SK-N-SH (cell line): Measurements from ENCODE around the gene DNAH10. TPM values are rescaled to one million over a fixed set of nuclear protein-coding genes. Genes with fewer than 3 reads are reported as not detected.

ENCODE experiments used
- CTCF ChIA-PET: fragments of 300-600, 350-600 bp; formaldehyde crosslinking; extraction: SDS; loops from one replicate; lab custom pipeline; 2021; lab: Yijun Ruan, JAX
- POLR2A ChIA-PET: fragments of 350-600 bp; sonication (Branson Sonifier 250); formaldehyde crosslinking; extraction: SDS; loops from one replicate; lab custom pipeline; 2020; ENCODE audit warnings: antibody characterized with exemption, inconsistent platforms; lab: Yijun Ruan, JAX
- DNase-seq: peaks from one replicate; pipeline ENCODE4 v3.0.0; 2012
- H2AFZ ChIP-seq: fragments of 200-600 bp; sonication (generic); 2 replicates; pipeline ENCODE4 v1.8.1; 2016; ENCODE audit warnings: antibody characterized with exemption, mild to moderate bottlenecking, low read depth
- H3F3A ChIP-seq: fragments of 200-600 bp; sonication (generic); replicated peaks from 2 replicates; pipeline ENCODE3; 2016; ENCODE audit warnings: antibody characterized with exemption, mild to moderate bottlenecking; ENCODE audit not compliant: insufficient read depth
- H3K27ac ChIP-seq, 2 experiments: fragments of 200-500 bp in 1 of 2; fragments of 200-600 bp in 1 of 2; sonication (Bioruptor generic) in 1 of 2; sonication (generic), shearing (Covaris generic) in 1 of 2; 2 replicates each; pipeline versions ENCODE4 v1.5.1 to v1.6.1; 2014 to 2016; ENCODE audit warnings: low read depth in 2 of 2, inconsistent platforms in 1 of 2, low read length in 1 of 2, mild to moderate bottlenecking in 1 of 2, mixed read lengths in 1 of 2
- H3K27me3 ChIP-seq: fragments of 200-600 bp; sonication (generic), shearing (Covaris generic); 2 replicates; pipeline ENCODE4 v1.6.1; 2016; ENCODE audit warnings: mixed run types; ENCODE audit not compliant: insufficient read depth
- H3K36me3 ChIP-seq, 2 experiments: fragments of 200-500 bp in 1 of 2; fragments of 200-600 bp in 1 of 2; sonication (Bioruptor generic) in 1 of 2; sonication (generic) in 1 of 2; replicated peaks in 1 of 2; 2 replicates each; pipeline versions ENCODE3 to v1.5.1; 2014 to 2016; ENCODE audit warnings: low read length in 1 of 2, mild to moderate bottlenecking in 1 of 2; ENCODE audit not compliant: insufficient read depth in 2 of 2, control insufficient read depth in 1 of 2
- H3K4me1 ChIP-seq, 2 experiments: fragments of 200-500 bp in 1 of 2; fragments of 200-600 bp in 1 of 2; sonication (Bioruptor generic) in 1 of 2; sonication (generic), shearing (Covaris generic) in 1 of 2; 2 replicates each; pipeline versions ENCODE4 v1.5.1 to v1.6.1; 2014 to 2016; ENCODE audit warnings: low read depth in 1 of 2, low read length in 1 of 2, mixed run types in 1 of 2; ENCODE audit not compliant: insufficient read depth in 2 of 2, control insufficient read depth in 1 of 2
- H3K4me2 ChIP-seq: fragments of 200-600 bp; sonication (generic), shearing (Covaris generic); 2 replicates; pipeline ENCODE4 v1.6.1; 2017; ENCODE audit warnings: mixed run types
- H3K4me3 ChIP-seq, 2 experiments: fragments of 200-500 bp in 1 of 2; fragments of 200-600 bp in 1 of 2; sonication (Bioruptor generic) in 1 of 2; sonication (generic), shearing (Covaris generic) in 1 of 2; 2 replicates each; pipeline versions ENCODE4 v1.5.1 to v1.8.1; 2014 to 2016; ENCODE audit warnings: low read depth in 2 of 2, inconsistent platforms in 1 of 2, low read length in 1 of 2, mild to moderate bottlenecking in 1 of 2, mixed read lengths in 1 of 2, moderate library complexity in 1 of 2
- H3K79me2 ChIP-seq: fragments of 200-600 bp; sonication (generic); 2 replicates; pipeline ENCODE4 v1.8.1; 2017; ENCODE audit warnings: mild to moderate bottlenecking; ENCODE audit not compliant: insufficient read depth
- H3K9ac ChIP-seq: fragments of 200-600 bp; sonication (generic); 2 replicates; pipeline ENCODE4 v1.6.1; 2017; ENCODE audit warnings: mixed run types
- H3K9me2 ChIP-seq: fragments of 200-600 bp; sonication (generic); 2 replicates; pipeline ENCODE4 v1.6.1; 2017; ENCODE audit warnings: mixed run types
- H3K9me3 ChIP-seq: fragments of 200-600 bp; sonication (generic); 2 replicates; pipeline ENCODE4 v1.6.1; 2017; ENCODE audit warnings: mixed run types, mild to moderate bottlenecking, moderate library complexity
- H4K20me1 ChIP-seq: fragments of 200-600 bp; sonication (generic); 2 replicates; pipeline ENCODE4 v1.6.1; 2017; ENCODE audit warnings: mild to moderate bottlenecking, mixed run types; ENCODE audit not compliant: insufficient read depth
- FOXJ3 ChIP-seq: sonication (generic); formaldehyde crosslinking; IDR thresholded peaks from 2 replicates; pipeline ENCODE4 v1.5.1; 2020; ENCODE audit warnings: mild to moderate bottlenecking, missing genetic modification reagents
- FOXM1 ChIP-seq: IDR thresholded peaks from 2 replicates; pipeline ENCODE4 v1.4.0; 2012; ENCODE audit warnings: low read depth, mild to moderate bottlenecking
- GABPA ChIP-seq: IDR thresholded peaks from 2 replicates; pipeline ENCODE4 v1.4.0; 2012; ENCODE audit warnings: low read depth, mild to moderate bottlenecking
- GATA2 ChIP-seq: sonication (generic); formaldehyde crosslinking; IDR thresholded peaks from 2 replicates; pipeline ENCODE4 v1.5.0; 2020; ENCODE audit warnings: mild to moderate bottlenecking, missing genetic modification reagents
- IRF3 ChIP-seq: fragments of 150-350 bp; IDR thresholded peaks from 2 replicates; pipeline ENCODE4 v1.6.1; 2016; ENCODE audit warnings: mild to moderate bottlenecking, low read depth, low read length
- JUND ChIP-seq: IDR thresholded peaks from 2 replicates; pipeline ENCODE4 v1.4.0; 2012
- MXI1 ChIP-seq: IDR thresholded peaks from 2 replicates; pipeline ENCODE4 v1.6.1; 2012; ENCODE audit warnings: mild to moderate bottlenecking, low read depth, low read length, improper control_type of control experiment
- NFIC ChIP-seq: IDR thresholded peaks from 2 replicates; pipeline ENCODE4 v1.4.0; 2012; ENCODE audit warnings: borderline replicate concordance
- POLR2AphosphoS5 ChIP-seq: IDR thresholded peaks from 2 replicates; pipeline ENCODE4 v1.6.1; 2012; ENCODE audit warnings: low read depth, low read length
- RAD21 ChIP-seq: IDR thresholded peaks from 2 replicates; pipeline ENCODE4 v1.6.1; 2012; ENCODE audit warnings: mild to moderate bottlenecking, low read length
- RCOR1 ChIP-seq: fragments of 150-350 bp; IDR thresholded peaks from 2 replicates; pipeline ENCODE4 v1.6.1; 2017; ENCODE audit warnings: antibody characterized with exemption, low read length
- RFX5 ChIP-seq: IDR thresholded peaks from 2 replicates; pipeline ENCODE4 v1.6.1; 2012; ENCODE audit warnings: mild to moderate bottlenecking, improper control_type of control experiment, low read length
- RXRA ChIP-seq: IDR thresholded peaks from 2 replicates; pipeline ENCODE4 v1.4.0; 2012; ENCODE audit warnings: low read depth, mild to moderate bottlenecking, borderline replicate concordance
- TCF12 ChIP-seq: IDR thresholded peaks from 2 replicates; pipeline ENCODE4 v1.4.0; 2012
- TEAD4 ChIP-seq: IDR thresholded peaks from 2 replicates; pipeline ENCODE4 v1.4.0; 2012; ENCODE audit warnings: mild to moderate bottlenecking, borderline replicate concordance; ENCODE audit not compliant: insufficient read depth
- USF1 ChIP-seq: IDR thresholded peaks from 2 replicates; pipeline ENCODE4 v1.4.0; 2012; ENCODE audit warnings: low read depth, borderline replicate concordance
- USF2 ChIP-seq: fragments of 150-350 bp; IDR thresholded peaks from 2 replicates; pipeline ENCODE4 v1.6.1; 2017; ENCODE audit warnings: antibody characterized with exemption, low read length, low read depth, borderline replicate concordance
- WGBS: methylation state at CpG from one replicate; pipeline ENCODE4 v1.1.6; 2017; ENCODE audit warnings: low lambda C conversion rate; 5-methylcytosine and 5-hydroxymethylcytosine counted together
- polyA plus RNA-seq, 3 experiments: library from polyadenylated mRNA; depleted of rRNA; stranded (reverse); fragments of >200 nt; gene quantifications; 2 replicates each; pipeline ENCODE4 v1.2.3, GENCODE V29; 2012
- TF ChIP-seq, protein P1 (sequence below): IDR thresholded peaks from 2 replicates; pipeline ENCODE4; 2012
- TF ChIP-seq, protein P2 (sequence below): IDR thresholded peaks from 2 replicates; pipeline ENCODE4 v1.6.1; 2012; ENCODE audit warnings: mild to moderate bottlenecking, low read depth, low read length, moderate library complexity
- TF ChIP-seq, protein P3 (sequence below): fragments of 200-600 bp; sonication (generic); IDR thresholded peaks from 2 replicates; pipeline ENCODE4 v1.6.1; 2017; ENCODE audit warnings: antibody characterized with exemption, mild to moderate bottlenecking, moderate library complexity

DNAH10 gene
- polyA plus RNA-seq, 1 of the 3 experiments (the other 2 are of a cell fraction), result 0.13 TPM

DNA sequence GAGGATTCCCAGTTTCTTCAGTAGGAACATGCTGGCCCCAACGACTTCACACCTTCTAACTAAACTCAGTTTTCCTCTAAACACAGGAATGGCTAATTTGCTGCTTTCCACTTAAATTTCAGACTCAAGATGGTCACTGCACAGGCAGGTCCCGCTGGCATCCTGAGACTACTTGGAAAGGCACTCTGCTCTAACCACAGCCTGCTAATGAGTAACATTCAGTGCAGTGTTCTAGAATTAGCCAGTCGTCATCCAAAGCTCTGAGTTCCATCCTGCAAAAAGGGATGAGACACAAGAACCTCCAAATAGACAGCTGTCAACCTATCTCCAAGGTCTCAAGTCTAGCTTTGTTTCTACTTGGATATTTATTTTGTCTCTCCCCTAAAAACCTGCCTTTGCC, 204.5 kb downstream of the DNAH10 start:
- Histone ChIP-seq H3K4me3 (no peak overlapping the region), H3K4me1 (peaks cover 11 to 13% of the 10 kb centered on the region in 2 experiments; a peak in 3 of 4 replicates), H3K4me2 (no peak overlapping the region), H3K27ac (no peak overlapping the region), H3K9me3 (no peaks in the 10 kb centered on the region), H2AFZ (no peak overlapping the region), H3K79me2 (peaks cover 90% of the 10 kb centered on the region), H3K9me2 (no peaks in the 10 kb centered on the region), H4K20me1 (peaks cover 36% of the 10 kb centered on the region), H3K36me3 (peaks cover 8 to 16% of the 10 kb centered on the region in 2 experiments), H3F3A (peaks cover 30% of the 10 kb centered on the region), H3K27me3 (no peaks in the 10 kb centered on the region), H3K9ac (no peak overlapping the region)
- no peak for TF ChIP-seq GATA2 (CRISPR knock-in tag)
- no peak for TF ChIP-seq RFX5
- no peak for TF ChIP-seq IRF3
- TF ChIP-seq NFIC, result no peak
- no peak for TF ChIP-seq FOXM1
- TF ChIP-seq POLR2AphosphoS5, result no peak
- no peak for TF ChIP-seq RXRA
- TF ChIP-seq USF2, result no peak
- no peak for TF ChIP-seq MXI1
- TF ChIP-seq JUND, result no peak
- TF ChIP-seq, protein P1, sequence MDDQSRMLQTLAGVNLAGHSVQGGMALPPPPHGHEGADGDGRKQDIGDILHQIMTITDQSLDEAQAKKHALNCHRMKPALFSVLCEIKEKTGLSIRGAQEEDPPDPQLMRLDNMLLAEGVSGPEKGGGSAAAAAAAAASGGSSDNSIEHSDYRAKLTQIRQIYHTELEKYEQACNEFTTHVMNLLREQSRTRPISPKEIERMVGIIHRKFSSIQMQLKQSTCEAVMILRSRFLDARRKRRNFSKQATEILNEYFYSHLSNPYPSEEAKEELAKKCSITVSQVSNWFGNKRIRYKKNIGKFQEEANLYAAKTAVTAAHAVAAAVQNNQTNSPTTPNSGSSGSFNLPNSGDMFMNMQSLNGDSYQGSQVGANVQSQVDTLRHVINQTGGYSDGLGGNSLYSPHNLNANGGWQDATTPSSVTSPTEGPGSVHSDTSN, result no peak
- TF ChIP-seq RCOR1, result no peak
- TF ChIP-seq TCF12, result no peak
- TF ChIP-seq TEAD4, result no peak
- no peak for TF ChIP-seq GABPA
- ChIA-PET CTCF (interaction anchor here (1.3 kb wide), 1 partner anchor 61 kb away, joined by 4 read pairs; no protein-coding TSS in a partner anchor), POLR2A (no interaction called here)
- 80% methylated on average over 3 of the region's 3 CpGs for WGBS
- DNase-seq, result no peak

DNA sequence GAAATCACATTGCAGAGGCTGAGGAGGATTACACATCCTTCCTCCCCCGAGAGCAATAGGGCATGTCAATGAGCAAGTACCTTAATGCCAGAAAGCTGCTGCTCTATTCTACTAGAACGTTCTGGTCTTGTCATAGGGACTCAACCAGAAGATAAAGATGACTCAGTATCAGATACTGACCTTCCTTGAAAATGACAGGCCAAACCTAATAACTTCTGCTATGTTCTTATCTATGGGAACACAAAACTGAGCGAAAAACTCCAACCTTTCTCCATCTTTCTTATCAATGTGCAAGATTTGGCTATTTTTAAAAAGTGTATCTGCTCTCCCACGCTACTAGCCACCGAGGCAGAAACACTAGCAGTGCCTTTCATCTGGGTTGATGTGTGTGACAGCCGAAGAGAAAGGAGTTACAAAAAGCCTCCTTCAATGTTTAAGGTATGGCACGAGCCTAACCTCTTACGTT, 205.1 kb downstream of the DNAH10 start:
- Histone ChIP-seq H3K4me3 (no peak overlapping the region), H3K36me3 (peaks cover 8 to 16% of the 10 kb centered on the region in 2 experiments), H3F3A (peaks cover 30% of the 10 kb centered on the region), H3K27me3 (no peaks in the 10 kb centered on the region), H3K9me3 (no peaks in the 10 kb centered on the region), H3K9me2 (no peaks in the 10 kb centered on the region), H3K27ac (no peak overlapping the region), H3K9ac (no peak overlapping the region), H4K20me1 (peaks cover 36% of the 10 kb centered on the region), H3K79me2 (peaks cover 91% of the 10 kb centered on the region), H3K4me2 (no peak overlapping the region), H2AFZ (no peak overlapping the region), H3K4me1 (peaks cover 10 to 13% of the 10 kb centered on the region in 2 experiments; a peak in 3 of 4 replicates)
- CTCF ChIA-PET, result interaction anchor here (1.3 kb wide), 1 partner anchor 62 kb away, joined by 4 read pairs; no protein-coding TSS in a partner anchor
- 92% methylated on average over 8 of the region's 8 CpGs for WGBS
- POLR2A ChIA-PET, result no interaction called here
- DNase-seq, result no peak
- TF ChIP-seq RFX5, result no peak
- TF ChIP-seq JUND, result no peak
- TF ChIP-seq, protein P2, sequence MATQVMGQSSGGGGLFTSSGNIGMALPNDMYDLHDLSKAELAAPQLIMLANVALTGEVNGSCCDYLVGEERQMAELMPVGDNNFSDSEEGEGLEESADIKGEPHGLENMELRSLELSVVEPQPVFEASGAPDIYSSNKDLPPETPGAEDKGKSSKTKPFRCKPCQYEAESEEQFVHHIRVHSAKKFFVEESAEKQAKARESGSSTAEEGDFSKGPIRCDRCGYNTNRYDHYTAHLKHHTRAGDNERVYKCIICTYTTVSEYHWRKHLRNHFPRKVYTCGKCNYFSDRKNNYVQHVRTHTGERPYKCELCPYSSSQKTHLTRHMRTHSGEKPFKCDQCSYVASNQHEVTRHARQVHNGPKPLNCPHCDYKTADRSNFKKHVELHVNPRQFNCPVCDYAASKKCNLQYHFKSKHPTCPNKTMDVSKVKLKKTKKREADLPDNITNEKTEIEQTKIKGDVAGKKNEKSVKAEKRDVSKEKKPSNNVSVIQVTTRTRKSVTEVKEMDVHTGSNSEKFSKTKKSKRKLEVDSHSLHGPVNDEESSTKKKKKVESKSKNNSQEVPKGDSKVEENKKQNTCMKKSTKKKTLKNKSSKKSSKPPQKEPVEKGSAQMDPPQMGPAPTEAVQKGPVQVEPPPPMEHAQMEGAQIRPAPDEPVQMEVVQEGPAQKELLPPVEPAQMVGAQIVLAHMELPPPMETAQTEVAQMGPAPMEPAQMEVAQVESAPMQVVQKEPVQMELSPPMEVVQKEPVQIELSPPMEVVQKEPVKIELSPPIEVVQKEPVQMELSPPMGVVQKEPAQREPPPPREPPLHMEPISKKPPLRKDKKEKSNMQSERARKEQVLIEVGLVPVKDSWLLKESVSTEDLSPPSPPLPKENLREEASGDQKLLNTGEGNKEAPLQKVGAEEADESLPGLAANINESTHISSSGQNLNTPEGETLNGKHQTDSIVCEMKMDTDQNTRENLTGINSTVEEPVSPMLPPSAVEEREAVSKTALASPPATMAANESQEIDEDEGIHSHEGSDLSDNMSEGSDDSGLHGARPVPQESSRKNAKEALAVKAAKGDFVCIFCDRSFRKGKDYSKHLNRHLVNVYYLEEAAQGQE, result no peak
- no peak for TF ChIP-seq RCOR1
- TF ChIP-seq USF1, result no peak
- no peak for TF ChIP-seq POLR2AphosphoS5
- TF ChIP-seq, protein P3, sequence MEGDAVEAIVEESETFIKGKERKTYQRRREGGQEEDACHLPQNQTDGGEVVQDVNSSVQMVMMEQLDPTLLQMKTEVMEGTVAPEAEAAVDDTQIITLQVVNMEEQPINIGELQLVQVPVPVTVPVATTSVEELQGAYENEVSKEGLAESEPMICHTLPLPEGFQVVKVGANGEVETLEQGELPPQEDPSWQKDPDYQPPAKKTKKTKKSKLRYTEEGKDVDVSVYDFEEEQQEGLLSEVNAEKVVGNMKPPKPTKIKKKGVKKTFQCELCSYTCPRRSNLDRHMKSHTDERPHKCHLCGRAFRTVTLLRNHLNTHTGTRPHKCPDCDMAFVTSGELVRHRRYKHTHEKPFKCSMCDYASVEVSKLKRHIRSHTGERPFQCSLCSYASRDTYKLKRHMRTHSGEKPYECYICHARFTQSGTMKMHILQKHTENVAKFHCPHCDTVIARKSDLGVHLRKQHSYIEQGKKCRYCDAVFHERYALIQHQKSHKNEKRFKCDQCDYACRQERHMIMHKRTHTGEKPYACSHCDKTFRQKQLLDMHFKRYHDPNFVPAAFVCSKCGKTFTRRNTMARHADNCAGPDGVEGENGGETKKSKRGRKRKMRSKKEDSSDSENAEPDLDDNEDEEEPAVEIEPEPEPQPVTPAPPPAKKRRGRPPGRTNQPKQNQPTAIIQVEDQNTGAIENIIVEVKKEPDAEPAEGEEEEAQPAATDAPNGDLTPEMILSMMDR, result no peak
- no peak for TF ChIP-seq RAD21
- no peak for TF ChIP-seq FOXJ3 (CRISPR knock-in tag)
